Stomach (tissue), 4 donors: ENCODE data around the gene TAF6.

Source experiments
- CTCF ChIP-seq, 7 experiments: fragments of 450-650 bp in 4 of 7; fragments of 200-600 bp in 3 of 7; sonication (generic) in 3 of 7; IDR thresholded peaks; one replicate each; pipeline ENCODE4 v1.5.1; 2016 to 2019; ENCODE audit warnings: antibody characterized with exemption in 7 of 7, control low read depth in 2 of 7, mild to moderate bottlenecking in 1 of 7
- EP300 ChIP-seq: sonication (generic); formaldehyde crosslinking; IDR thresholded peaks from one replicate; pipeline ENCODE4 v1.6.1; 2017; ENCODE audit warnings: antibody characterized with exemption
- POLR2A ChIP-seq, 4 donors: fragments of 450-650 bp; IDR thresholded peaks; one replicate each; pipeline ENCODE4 v1.6.1; 2016; ENCODE audit warnings: antibody characterized with exemption in 4 of 4, control low read depth in 2 of 4, mild to moderate bottlenecking in 1 of 4, moderate library complexity in 1 of 4

GRCh38 chr7:100075418-100075817 is 43.7 kb downstream of the TAF6 start:
- TF ChIP-seq POLR2A (IDR thresholded peaks at IDR 0.05) = no peak
- TF ChIP-seq EP300 = no peak
- no peak for TF ChIP-seq CTCF (IDR thresholded peaks at IDR 0.05)
